Caco-2 (cell line): Measurements from ENCODE around the gene DLG2. TPM values are rescaled to one million over a fixed set of nuclear protein-coding genes. Genes with fewer than 3 reads are reported as not detected.

Source experiments
- BruUV-seq: library from RNA; stranded (reverse); fragments of 400-500 nt; replicated peaks from 2 replicates; lab custom pipeline; 2021; lab: Mats Ljungman, UMichigan
- CTCF ChIA-PET: fragments of 300-600 bp; sonication (Branson Sonifier 250); formaldehyde crosslinking; loops from one replicate; lab custom pipeline; 2022; ENCODE audit warnings: antibody characterized with exemption; lab: Charles Lee
- POLR2A ChIA-PET: fragments of 300-600 bp; sonication (Branson Sonifier 250); formaldehyde crosslinking; loops from one replicate; lab custom pipeline; 2022; ENCODE audit warnings: antibody characterized with exemption; lab: Charles Lee
- DNase-seq, 2 experiments: peaks; one replicate each; pipeline versions ENCODE4 v3.0.0 to v3.0.0-alpha.2; 2020 to 2022
- H3K27me3 ChIP-seq: replicated peaks from 2 replicates; pipeline ENCODE4 v1.6.0; 2011; ENCODE audit warnings: low read length; ENCODE audit not compliant: control insufficient read depth, insufficient read depth
- H3K36me3 ChIP-seq: 2 replicates; pipeline ENCODE4 v1.5.1; 2011; ENCODE audit warnings: low read length; ENCODE audit not compliant: control insufficient read depth, insufficient read depth
- H3K4me1 ChIP-seq: fragments of 250-450 bp; sonication (Bioruptor Pico); 2 replicates; pipeline ENCODE4 v1.5.1; 2020; ENCODE audit warnings: mild to moderate bottlenecking
- H3K4me3 ChIP-seq: 2 replicates; pipeline ENCODE4 v1.5.1; 2011; ENCODE audit warnings: low read depth, mild to moderate bottlenecking, control low read depth, low read length
- H3K9me3 ChIP-seq: fragments of 250-450 bp; sonication (Bioruptor Pico); 2 replicates; pipeline ENCODE4 v1.5.1; 2020; ENCODE audit warnings: mild to moderate bottlenecking, moderate library complexity
- H3K27ac Mint-ChIP-seq: one replicate; pipeline ENCODE4 v1.8.0; 2022; ENCODE audit warnings: mixed read lengths; ENCODE audit not compliant: unreplicated experiment
- H3K27me3 Mint-ChIP-seq: one replicate; pipeline ENCODE4 v1.8.0; 2022; ENCODE audit warnings: mixed read lengths; ENCODE audit not compliant: insufficient read depth, unreplicated experiment
- H3K36me3 Mint-ChIP-seq: one replicate; pipeline ENCODE4 v1.8.0; 2022; ENCODE audit warnings: mild to moderate bottlenecking, mixed read lengths; ENCODE audit not compliant: insufficient read depth, unreplicated experiment
- H3K4me1 Mint-ChIP-seq: one replicate; pipeline ENCODE4 v1.8.0; 2022; ENCODE audit warnings: low read depth, mixed read lengths; ENCODE audit not compliant: unreplicated experiment
- H3K4me3 Mint-ChIP-seq: one replicate; pipeline ENCODE4 v1.8.0; 2022; ENCODE audit warnings: mild to moderate bottlenecking, moderate library complexity, mixed read lengths; ENCODE audit not compliant: unreplicated experiment
- H3K9me3 Mint-ChIP-seq: one replicate; pipeline ENCODE4 v1.8.0; 2022; ENCODE audit warnings: mixed read lengths; ENCODE audit not compliant: unreplicated experiment
- CTCF ChIP-seq, 2 experiments: fragments of 200-600 bp in 1 of 2; IDR thresholded peaks; 1 replicate in 1 of 2; 2 replicates in 1 of 2; pipeline versions ENCODE4 v1.5.1 to v1.8.0; 2011 to 2022; ENCODE audit warnings: antibody characterized with exemption in 1 of 2, control low read depth in 1 of 2, inconsistent platforms in 1 of 2, low read depth in 1 of 2, low read length in 1 of 2, mild to moderate bottlenecking in 1 of 2, moderate library complexity in 1 of 2; ENCODE audit not compliant: insufficient read depth in 1 of 2, severe bottlenecking in 1 of 2, unreplicated experiment in 1 of 2
- intact Hi-C: fragments of 100-400 bp; cut with micrococcal nuclease; formaldehyde crosslinking; loops from one replicate; pipeline ENCODE4 v1.10.0; 2022; ENCODE audit not compliant: unreplicated experiment
- total RNA-seq: library from RNA; stranded (reverse); gene quantifications from 2 replicates; pipeline ENCODE4 v1.2.3, GENCODE V29; 2022

DLG2 gene
- total RNA-seq, 1 experiment from 2014 or later: 21.6 TPM

GRCh38 chr11:85485902-85486301 is 141.2 kb downstream of the DLG2 start:
- intact Hi-C loops: no loop called here
- CTCF ChIA-PET: no interaction called here

GRCh38 chr11:85483861-85484260 is 143.3 kb downstream of the DLG2 start:
- no peak for TF ChIP-seq CTCF (IDR thresholded peaks at IDR 0.05; ENCODE audit: insufficient read depth in 1 of 2, low read depth in 1 of 2, low read length in 1 of 2, severe bottlenecking in 1 of 2, unreplicated experiment in 1 of 2)
- ChIA-PET CTCF (interaction anchor here (0.6 kb wide), 1 partner anchor 441 kb away, joined by 3 read pairs; no protein-coding TSS in a partner anchor), POLR2A (no interaction called here)
- no peaks in the 10 kb centered on the region for H3K27me3 ChIP-seq
- H3K4me1 ChIP-seq: no peaks in the 10 kb centered on the region
- Mint-ChIP-seq H3K4me1 (no peaks in the 10 kb centered on the region), H3K4me3 (no peak overlapping the region), H3K27me3 (peaks cover 6% of the 10 kb centered on the region), H3K27ac (no peak overlapping the region), H3K9me3 (peaks cover 9% of the 10 kb centered on the region), H3K36me3 (no peaks in the 10 kb centered on the region)
- intact Hi-C loops: no loop called here
- no peak for DNase-seq
- H3K4me3 ChIP-seq: no peak overlapping the region
- no peaks in the 10 kb centered on the region for H3K36me3 ChIP-seq
- no TSS peak for BruUV-seq
- H3K9me3 ChIP-seq: no peaks in the 10 kb centered on the region; the same call in 1 of the 2 replicates

More at GRCh38 chr11:85485902-85486301, 141.2 kb downstream of the DLG2 start:
- Histone ChIP-seq H3K36me3 (no peaks in the 10 kb centered on the region), H3K27me3 (no peaks in the 10 kb centered on the region), H3K9me3 (no peaks in the 10 kb centered on the region; the same call in 1 of the 2 replicates), H3K4me1 (no peaks in the 10 kb centered on the region), H3K4me3 (no peak overlapping the region)
- DNase-seq: no peak
- H3K27me3 Mint-ChIP-seq: peaks cover 8% of the 10 kb centered on the region
- no peak overlapping the region for H3K4me3 Mint-ChIP-seq
- no peak for TF ChIP-seq CTCF (IDR thresholded peaks at IDR 0.05; ENCODE audit: insufficient read depth in 1 of 2, low read depth in 1 of 2, low read length in 1 of 2, severe bottlenecking in 1 of 2, unreplicated experiment in 1 of 2)
- POLR2A ChIA-PET: no interaction called here
- H3K36me3 Mint-ChIP-seq: no peaks in the 10 kb centered on the region
- no peak overlapping the region for H3K27ac Mint-ChIP-seq
- BruUV-seq: no TSS peak
- peaks cover 9% of the 10 kb centered on the region for H3K9me3 Mint-ChIP-seq
- H3K4me1 Mint-ChIP-seq: no peaks in the 10 kb centered on the region

GRCh38 chr11:85481862-85482261 is 145.3 kb downstream of the DLG2 start:
- no peak overlapping the region for H3K4me3 Mint-ChIP-seq
- peaks cover 12% of the 10 kb centered on the region for H3K27me3 Mint-ChIP-seq
- H3K36me3 ChIP-seq: no peaks in the 10 kb centered on the region
- no peaks in the 10 kb centered on the region for H3K36me3 Mint-ChIP-seq
- no peak overlapping the region for H3K27ac Mint-ChIP-seq
- H3K27me3 ChIP-seq: no peaks in the 10 kb centered on the region
- ChIA-PET POLR2A (no interaction called here), CTCF (no interaction called here)
- peaks cover 9% of the 10 kb centered on the region for H3K9me3 Mint-ChIP-seq
- TF ChIP-seq CTCF (IDR thresholded peaks at IDR 0.05; ENCODE audit: insufficient read depth in 1 of 2, low read depth in 1 of 2, low read length in 1 of 2, severe bottlenecking in 1 of 2, unreplicated experiment in 1 of 2): no peak
- no peaks in the 10 kb centered on the region; the same call in 1 of the 2 replicates for H3K9me3 ChIP-seq
- intact Hi-C loops: no loop called here
- H3K4me3 ChIP-seq: no peak overlapping the region
- no peaks in the 10 kb centered on the region for H3K4me1 ChIP-seq
- no TSS peak for BruUV-seq
- DNase-seq: no peak
- no peaks in the 10 kb centered on the region for H3K4me1 Mint-ChIP-seq
